ENCODE data around the gene SUCLG2. TPM values are rescaled to one million over a fixed set of nuclear protein-coding genes. Genes with fewer than 3 reads are reported as not detected.

SUCLG2 gene
- total and polyA plus RNA-seq, 2 donors (not counting 1 experiment from before 2014, with no cell fraction given): 56.8 to 87.4 TPM

DNA sequence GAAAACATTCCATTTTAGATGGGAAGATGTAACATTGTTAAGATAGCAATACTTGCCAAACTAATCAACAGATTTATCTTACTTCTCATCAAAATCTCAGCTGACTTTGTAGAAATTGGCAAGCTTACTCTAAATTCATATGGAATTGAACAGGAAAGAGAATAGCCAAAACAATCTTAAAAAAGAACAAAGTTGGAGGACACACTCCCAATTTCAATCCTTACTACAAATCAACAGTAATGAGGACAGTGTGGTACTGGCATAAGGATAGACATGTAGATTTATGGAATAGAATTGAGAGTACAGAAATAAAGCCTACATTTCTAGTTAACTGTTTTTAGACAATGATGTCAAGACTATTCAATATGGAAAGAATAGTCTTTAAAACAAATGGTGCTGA lies 308.3 kb downstream of the SUCLG2 start:
- Histone ChIP-seq H3K4me1 (ENCODE audit: control insufficient read depth, extremely low read depth, insufficient read depth, low read length) (no peaks in the 10 kb centered on the region), H3K4me2 (ENCODE audit: extremely low read depth, insufficient read depth, low read length) (no peak overlapping the region), H3K9me3 (ENCODE audit: control insufficient read depth, insufficient read depth, low read depth, low read length) (no peaks in the 10 kb centered on the region), H3K36me3 (ENCODE audit: control insufficient read depth, insufficient read depth, low read length) (no peaks in the 10 kb centered on the region), H2AFZ (ENCODE audit: low read length) (no peak overlapping the region), H3K9ac (ENCODE audit: insufficient read depth, low read length) (no peak overlapping the region), H3K27me3 (ENCODE audit: control insufficient read depth, insufficient read depth, low read length) (no peaks in the 10 kb centered on the region), H3K27ac (ENCODE audit: insufficient read depth, low read length) (no peak overlapping the region), H3K79me2 (ENCODE audit: control insufficient read depth, insufficient read depth, low read length) (no peaks in the 10 kb centered on the region), H3K4me3 (replicated peaks in 1 of 4; ENCODE audit: control extremely low read depth in 1 of 4, insufficient read depth in 1 of 4, low read depth in 3 of 4, low read length in 4 of 4) (no peak overlapping the region), H4K20me1 (ENCODE audit: control insufficient read depth, extremely low read depth, insufficient read depth, low read length) (no peaks in the 10 kb centered on the region)
- TF ChIP-seq EZH2 (IDR thresholded peaks at IDR 0.05; ENCODE audit: low read length, missing control alignments): no peak
- TF ChIP-seq, protein P1, sequence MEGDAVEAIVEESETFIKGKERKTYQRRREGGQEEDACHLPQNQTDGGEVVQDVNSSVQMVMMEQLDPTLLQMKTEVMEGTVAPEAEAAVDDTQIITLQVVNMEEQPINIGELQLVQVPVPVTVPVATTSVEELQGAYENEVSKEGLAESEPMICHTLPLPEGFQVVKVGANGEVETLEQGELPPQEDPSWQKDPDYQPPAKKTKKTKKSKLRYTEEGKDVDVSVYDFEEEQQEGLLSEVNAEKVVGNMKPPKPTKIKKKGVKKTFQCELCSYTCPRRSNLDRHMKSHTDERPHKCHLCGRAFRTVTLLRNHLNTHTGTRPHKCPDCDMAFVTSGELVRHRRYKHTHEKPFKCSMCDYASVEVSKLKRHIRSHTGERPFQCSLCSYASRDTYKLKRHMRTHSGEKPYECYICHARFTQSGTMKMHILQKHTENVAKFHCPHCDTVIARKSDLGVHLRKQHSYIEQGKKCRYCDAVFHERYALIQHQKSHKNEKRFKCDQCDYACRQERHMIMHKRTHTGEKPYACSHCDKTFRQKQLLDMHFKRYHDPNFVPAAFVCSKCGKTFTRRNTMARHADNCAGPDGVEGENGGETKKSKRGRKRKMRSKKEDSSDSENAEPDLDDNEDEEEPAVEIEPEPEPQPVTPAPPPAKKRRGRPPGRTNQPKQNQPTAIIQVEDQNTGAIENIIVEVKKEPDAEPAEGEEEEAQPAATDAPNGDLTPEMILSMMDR (conservative IDR thresholded peaks at IDR 0.05 in 1 of 2, IDR thresholded peaks at IDR 0.05 in 1 of 2; ENCODE audit: low read depth in 1 of 2, low read length in 2 of 2): no peak
- DNase-seq (ENCODE audit: low read depth in 2 of 2): no peak

DNA sequence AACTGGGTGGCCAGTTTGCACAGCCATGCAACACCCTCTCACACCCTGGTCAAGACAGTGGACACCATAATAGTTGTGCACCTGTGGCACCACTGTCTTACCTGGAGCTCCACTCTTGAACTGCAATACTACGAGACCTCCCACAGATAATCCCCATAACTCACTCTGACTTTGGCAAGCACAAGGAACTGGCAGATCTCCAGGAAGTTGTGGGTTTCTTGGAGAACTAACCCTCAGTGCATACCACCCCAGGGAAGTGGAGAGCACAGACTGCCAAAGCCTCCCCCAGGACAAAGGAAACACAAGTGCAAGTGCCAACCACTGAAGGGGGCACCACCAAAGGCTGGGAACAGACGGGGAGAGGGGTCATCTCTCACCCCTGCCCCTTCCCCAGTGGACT lies 318.6 kb downstream of the SUCLG2 start:
- TF ChIP-seq, protein P1 (conservative IDR thresholded peaks at IDR 0.05 in 1 of 2, IDR thresholded peaks at IDR 0.05 in 1 of 2; ENCODE audit: low read depth in 1 of 2, low read length in 2 of 2): no peak
- TF ChIP-seq EZH2 (IDR thresholded peaks at IDR 0.05; ENCODE audit: low read length, missing control alignments): no peak
- H2AFZ ChIP-seq (ENCODE audit: low read length): no peak overlapping the region
- no peak overlapping the region for H3K4me2 ChIP-seq (ENCODE audit: extremely low read depth, insufficient read depth, low read length)
- H3K4me3 ChIP-seq (replicated peaks in 1 of 4; ENCODE audit: control extremely low read depth in 1 of 4, insufficient read depth in 1 of 4, low read depth in 3 of 4, low read length in 4 of 4): no peak overlapping the region
- no peak overlapping the region for H3K27ac ChIP-seq (ENCODE audit: insufficient read depth, low read length)
- H3K79me2 ChIP-seq (ENCODE audit: control insufficient read depth, insufficient read depth, low read length): no peaks in the 10 kb centered on the region
- H3K9me3 ChIP-seq (ENCODE audit: control insufficient read depth, insufficient read depth, low read depth, low read length): no peaks in the 10 kb centered on the region
- no peak overlapping the region for H3K9ac ChIP-seq (ENCODE audit: insufficient read depth, low read length)
- H3K4me1 ChIP-seq (ENCODE audit: control insufficient read depth, extremely low read depth, insufficient read depth, low read length): no peaks in the 10 kb centered on the region
- DNase-seq (ENCODE audit: low read depth in 2 of 2): no peak
- no peaks in the 10 kb centered on the region for H3K36me3 ChIP-seq (ENCODE audit: control insufficient read depth, insufficient read depth, low read length)
- no peaks in the 10 kb centered on the region for H4K20me1 ChIP-seq (ENCODE audit: control insufficient read depth, extremely low read depth, insufficient read depth, low read length)
- H3K27me3 ChIP-seq (ENCODE audit: control insufficient read depth, insufficient read depth, low read length): no peaks in the 10 kb centered on the region

DNA sequence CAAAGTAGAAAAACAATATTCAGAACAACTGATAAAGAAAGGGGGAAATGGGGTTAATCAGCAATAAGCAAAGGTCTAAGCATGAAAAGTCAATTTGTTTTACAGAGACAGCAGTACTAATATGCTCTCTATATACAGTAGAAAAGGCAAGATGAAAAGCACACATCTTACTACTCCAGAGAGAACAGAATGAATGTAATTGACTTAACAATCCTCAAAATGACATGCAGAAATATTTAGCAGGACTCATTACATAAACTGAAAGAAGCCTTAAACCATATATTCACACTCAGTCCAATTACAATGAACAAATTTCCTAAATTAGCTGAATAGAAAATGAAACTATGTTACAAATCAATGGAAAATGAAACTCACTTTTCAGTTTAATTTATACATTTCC lies 319.8 kb downstream of the SUCLG2 start:
- H3K79me2 ChIP-seq (ENCODE audit: control insufficient read depth, insufficient read depth, low read length): no peaks in the 10 kb centered on the region
- no peak for TF ChIP-seq EZH2 (IDR thresholded peaks at IDR 0.05; ENCODE audit: low read length, missing control alignments)
- TF ChIP-seq, protein P1 (conservative IDR thresholded peaks at IDR 0.05 in 1 of 2, IDR thresholded peaks at IDR 0.05 in 1 of 2; ENCODE audit: low read depth in 1 of 2, low read length in 2 of 2): no peak

More for the DNA sequence above, 319.8 kb downstream of the SUCLG2 start:
- DNase-seq (ENCODE audit: low read depth in 2 of 2): no peak
- Histone ChIP-seq H3K27me3 (ENCODE audit: control insufficient read depth, insufficient read depth, low read length) (no peaks in the 10 kb centered on the region), H3K4me2 (ENCODE audit: extremely low read depth, insufficient read depth, low read length) (no peak overlapping the region), H3K36me3 (ENCODE audit: control insufficient read depth, insufficient read depth, low read length) (no peaks in the 10 kb centered on the region), H2AFZ (ENCODE audit: low read length) (no peak overlapping the region), H3K27ac (ENCODE audit: insufficient read depth, low read length) (no peak overlapping the region), H3K4me3 (replicated peaks in 1 of 4; ENCODE audit: control extremely low read depth in 1 of 4, insufficient read depth in 1 of 4, low read depth in 3 of 4, low read length in 4 of 4) (no peak overlapping the region), H3K4me1 (ENCODE audit: control insufficient read depth, extremely low read depth, insufficient read depth, low read length) (no peaks in the 10 kb centered on the region), H4K20me1 (ENCODE audit: control insufficient read depth, extremely low read depth, insufficient read depth, low read length) (no peaks in the 10 kb centered on the region), H3K9me3 (ENCODE audit: control insufficient read depth, insufficient read depth, low read depth, low read length) (no peaks in the 10 kb centered on the region), H3K9ac (ENCODE audit: insufficient read depth, low read length) (no peak overlapping the region)
